HFF-Myc (cell line): ENCODE measurements around the gene HSF5.

Experiments
- DNase-seq: peaks from one replicate; pipeline ENCODE4 v3.0.0-alpha.2; 2011; ENCODE audit warnings: low read depth; ENCODE audit errors: extremely low read depth
- H3K4me3 ChIP-seq: replicated peaks from 2 replicates; pipeline ENCODE4 v1.5.1; 2011; ENCODE audit warnings: low read depth, mild to moderate bottlenecking, control low read depth, low read length
- CTCF ChIP-seq: IDR thresholded peaks from 2 replicates; pipeline ENCODE4 v1.5.1; 2012; ENCODE audit warnings: mild to moderate bottlenecking, low read depth, low read length, control low read depth; ENCODE audit errors: missing control alignments

The HSF5 gene

GRCh38 chr17:58427807-58428206 is 60.4 kb downstream of the HSF5 start:
- no peak overlapping the region for H3K4me3 ChIP-seq
- DNase-seq = no peak
- no peak for TF ChIP-seq CTCF

- TF ChIP-seq CTCF = no peak
- H3K4me3 ChIP-seq = no peak overlapping the region
- DNase-seq = no peak
Measured at GRCh38 chr17:58421711-58422110, 66.5 kb downstream of the HSF5 start.

- no peak for DNase-seq
- no peak overlapping the region for H3K4me3 ChIP-seq
- no peak for TF ChIP-seq CTCF
Measured at GRCh38 chr17:58420827-58421226, 67.4 kb downstream of the HSF5 start.

- peak; percentile 85 for TF ChIP-seq CTCF
- peak; percentile 61 for DNase-seq
- no peak within 1 kb of the TSS for H3K4me3 ChIP-seq
Measured at GRCh38 chr17:58417300-58418092, 70.7 kb downstream of the HSF5 start, which contains the start of gene RNF43. Gene RNF43, minus strand, starts transcription at chr17:58417534. Its CDS starts 1,957 bp downstream, at chr17:58415577.

GRCh38 chr17:58416937-58417299 is 71.3 kb downstream of the HSF5 start:
- DNase-seq = no peak
- no peak for TF ChIP-seq CTCF
- no peak overlapping the region for H3K4me3 ChIP-seq

- no peak for TF ChIP-seq CTCF
- no peak for DNase-seq
- H3K4me3 ChIP-seq = no peak overlapping the region
Measured at GRCh38 chr17:58416396-58416795, 71.8 kb downstream of the HSF5 start.
